ENCODE results near the gene RNF213. TPM values are rescaled to one million over a fixed set of nuclear protein-coding genes. Genes with fewer than 3 reads are reported as not detected.

The RNF213 gene
- total RNA-seq, 1 donor from 2014 or later, result 29.6 TPM

GRCh38 chr17:80382446-80382845 lies 121.8 kb downstream of the RNF213 start:
- no peaks in the 10 kb centered on the region for H3K4me1 Mint-ChIP-seq
- no peak overlapping the region for H3K4me3 Mint-ChIP-seq
- no peaks in the 10 kb centered on the region for H3K9me3 Mint-ChIP-seq
- no peak for DNase-seq (ENCODE audit: low read depth, low spot score)
- H3K27me3 Mint-ChIP-seq (ENCODE audit: low read depth), result no peaks in the 10 kb centered on the region
- peaks cover 7% of the 10 kb centered on the region for H3K36me3 Mint-ChIP-seq (ENCODE audit: low read depth)
- no peak overlapping the region for H3K27ac Mint-ChIP-seq (ENCODE audit: unreplicated experiment)
- TF ChIP-seq CTCF (conservative IDR thresholded peaks at IDR 0.05), result no peak

GRCh38 chr17:80382956-80383355 lies 122.3 kb downstream of the RNF213 start:
- H3K27ac Mint-ChIP-seq (ENCODE audit: unreplicated experiment), result no peak overlapping the region
- no peaks in the 10 kb centered on the region for H3K9me3 Mint-ChIP-seq
- H3K4me3 Mint-ChIP-seq, result no peak overlapping the region
- H3K36me3 Mint-ChIP-seq (ENCODE audit: low read depth), result peaks cover 5% of the 10 kb centered on the region
- no peaks in the 10 kb centered on the region for H3K4me1 Mint-ChIP-seq
- no peak for TF ChIP-seq CTCF (conservative IDR thresholded peaks at IDR 0.05)
- DNase-seq (ENCODE audit: low read depth, low spot score), result no peak
- H3K27me3 Mint-ChIP-seq (ENCODE audit: low read depth), result no peaks in the 10 kb centered on the region

DNA sequence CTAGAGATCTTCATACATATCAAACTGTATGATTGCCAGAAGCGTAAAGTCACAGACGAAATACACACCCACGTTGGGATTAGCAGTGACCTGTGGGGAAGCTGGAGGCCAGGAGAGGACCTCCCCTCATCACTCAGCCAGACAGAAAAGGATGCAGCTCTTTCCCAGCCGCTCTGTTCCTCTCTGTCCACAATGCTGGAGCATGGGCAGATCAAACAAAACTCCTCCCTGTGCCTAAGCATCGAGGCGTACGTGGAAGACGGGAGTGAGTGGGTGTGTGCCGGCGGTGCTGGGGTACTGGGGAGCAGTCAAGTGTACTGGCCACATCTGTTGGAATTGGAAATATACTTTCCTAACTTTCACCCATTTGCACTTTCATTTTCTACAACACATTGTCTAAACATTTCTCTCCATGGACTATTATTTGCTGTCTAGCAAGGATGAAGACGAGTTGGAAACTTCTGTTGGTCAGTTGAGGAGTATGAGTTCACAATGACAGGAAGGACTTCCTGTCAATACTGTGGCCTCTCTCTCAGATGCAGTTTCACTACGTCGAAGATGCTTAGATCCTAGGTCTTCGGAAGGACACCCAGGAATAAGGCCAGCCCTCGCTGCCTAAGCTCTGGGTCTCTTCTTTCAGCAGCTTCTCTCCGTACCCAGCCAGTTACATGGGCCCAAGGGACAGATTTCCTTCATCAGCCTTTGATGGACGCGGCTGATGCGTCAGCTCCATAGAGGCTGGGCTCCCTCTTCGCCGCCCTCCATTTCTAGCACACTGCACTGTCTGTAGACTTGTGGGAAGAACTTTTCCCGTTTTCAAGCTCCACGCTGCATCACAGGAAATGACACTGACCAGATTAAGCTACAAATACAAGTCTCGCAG lies 123.7 kb downstream of the RNF213 start:
- no peak for TF ChIP-seq CTCF (conservative IDR thresholded peaks at IDR 0.05)
- H3K4me1 Mint-ChIP-seq, result no peaks in the 10 kb centered on the region
- DNase-seq (ENCODE audit: low read depth, low spot score), result no peak
- H3K36me3 Mint-ChIP-seq (ENCODE audit: low read depth), result peaks cover 5% of the 10 kb centered on the region
- no peak overlapping the region for H3K4me3 Mint-ChIP-seq
- no peak overlapping the region for H3K27ac Mint-ChIP-seq (ENCODE audit: unreplicated experiment)
- no peaks in the 10 kb centered on the region for H3K27me3 Mint-ChIP-seq (ENCODE audit: low read depth)
- H3K9me3 Mint-ChIP-seq, result no peaks in the 10 kb centered on the region

GRCh38 chr17:80385046-80385445 lies 124.4 kb downstream of the RNF213 start:
- H3K4me1 Mint-ChIP-seq, result no peaks in the 10 kb centered on the region
- TF ChIP-seq CTCF (conservative IDR thresholded peaks at IDR 0.05), result no peak
- H3K36me3 Mint-ChIP-seq (ENCODE audit: low read depth), result peaks cover 5% of the 10 kb centered on the region
- no peak overlapping the region for H3K4me3 Mint-ChIP-seq
- H3K27me3 Mint-ChIP-seq (ENCODE audit: low read depth), result no peaks in the 10 kb centered on the region
- H3K27ac Mint-ChIP-seq (ENCODE audit: unreplicated experiment), result no peak overlapping the region
- no peak for DNase-seq (ENCODE audit: low read depth, low spot score)
- H3K9me3 Mint-ChIP-seq, result no peaks in the 10 kb centered on the region

DNA sequence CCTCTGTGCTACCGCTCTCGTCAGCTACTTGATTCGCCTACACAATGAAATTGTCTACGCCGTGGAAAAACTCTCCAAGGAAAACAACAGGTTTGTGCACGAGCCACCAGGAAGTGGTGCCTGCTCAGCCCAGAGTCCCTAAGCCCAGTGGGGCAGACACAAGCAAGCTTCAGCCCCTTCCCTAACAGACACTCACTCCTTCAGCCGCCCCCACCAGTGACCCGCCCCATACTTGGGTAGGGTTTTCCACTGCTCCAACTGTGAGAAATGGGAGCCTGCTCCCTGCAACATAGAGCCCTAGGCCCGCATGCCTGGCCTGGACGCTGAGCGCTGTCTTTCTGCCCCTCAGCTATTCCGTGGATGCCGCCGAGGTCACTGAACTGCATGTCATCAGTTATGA lies 125.7 kb downstream of the RNF213 start:
- no peak for DNase-seq (ENCODE audit: low read depth, low spot score)
- Mint-ChIP-seq H3K9me3 (no peaks in the 10 kb centered on the region), H3K36me3 (ENCODE audit: low read depth) (peaks cover 5% of the 10 kb centered on the region), H3K27ac (ENCODE audit: unreplicated experiment) (no peak overlapping the region), H3K4me3 (no peak overlapping the region), H3K4me1 (no peaks in the 10 kb centered on the region), H3K27me3 (ENCODE audit: low read depth) (no peaks in the 10 kb centered on the region)
- no peak for TF ChIP-seq CTCF (conservative IDR thresholded peaks at IDR 0.05)

Data from neural crest cell (in vitro differentiated cells).